Measurements from ENCODE around the gene TMEM181.

DNA sequence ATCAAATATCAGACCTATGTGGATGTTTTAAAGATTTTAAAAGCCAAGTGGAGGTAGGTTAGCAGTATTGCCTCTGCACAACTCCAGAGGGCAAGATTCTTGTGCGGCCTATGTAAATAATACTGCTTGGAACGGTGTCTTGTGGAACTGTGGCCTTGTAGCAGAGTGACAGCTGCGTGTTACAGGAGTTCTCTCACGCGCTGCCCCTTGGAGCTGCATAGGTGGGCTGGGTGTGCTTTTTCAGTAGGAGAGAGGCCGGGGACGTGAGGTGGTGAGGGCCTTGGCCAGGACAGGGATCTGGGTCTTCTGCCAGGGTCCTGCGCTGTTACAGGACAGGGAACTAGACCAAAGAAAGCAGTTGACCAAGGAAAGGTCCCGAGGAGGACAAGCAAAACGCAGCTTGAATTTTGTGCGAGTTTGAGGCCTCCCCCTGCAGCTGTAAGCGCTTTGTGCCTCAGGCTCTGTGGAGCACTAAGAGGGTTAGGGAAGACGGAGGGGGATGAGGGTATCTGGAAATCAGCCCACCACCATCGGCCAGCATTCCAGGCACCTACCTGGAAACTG lies 1.5 kb downstream of the TMEM181 start:
- TF ChIP-seq, protein P1, sequence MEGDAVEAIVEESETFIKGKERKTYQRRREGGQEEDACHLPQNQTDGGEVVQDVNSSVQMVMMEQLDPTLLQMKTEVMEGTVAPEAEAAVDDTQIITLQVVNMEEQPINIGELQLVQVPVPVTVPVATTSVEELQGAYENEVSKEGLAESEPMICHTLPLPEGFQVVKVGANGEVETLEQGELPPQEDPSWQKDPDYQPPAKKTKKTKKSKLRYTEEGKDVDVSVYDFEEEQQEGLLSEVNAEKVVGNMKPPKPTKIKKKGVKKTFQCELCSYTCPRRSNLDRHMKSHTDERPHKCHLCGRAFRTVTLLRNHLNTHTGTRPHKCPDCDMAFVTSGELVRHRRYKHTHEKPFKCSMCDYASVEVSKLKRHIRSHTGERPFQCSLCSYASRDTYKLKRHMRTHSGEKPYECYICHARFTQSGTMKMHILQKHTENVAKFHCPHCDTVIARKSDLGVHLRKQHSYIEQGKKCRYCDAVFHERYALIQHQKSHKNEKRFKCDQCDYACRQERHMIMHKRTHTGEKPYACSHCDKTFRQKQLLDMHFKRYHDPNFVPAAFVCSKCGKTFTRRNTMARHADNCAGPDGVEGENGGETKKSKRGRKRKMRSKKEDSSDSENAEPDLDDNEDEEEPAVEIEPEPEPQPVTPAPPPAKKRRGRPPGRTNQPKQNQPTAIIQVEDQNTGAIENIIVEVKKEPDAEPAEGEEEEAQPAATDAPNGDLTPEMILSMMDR (conservative IDR thresholded peaks at IDR 0.05 in 1 of 2, IDR thresholded peaks at IDR 0.05 in 1 of 2; ENCODE audit: low read depth in 1 of 2, low read length in 2 of 2), result no peak
- TF ChIP-seq EZH2 (IDR thresholded peaks at IDR 0.05; ENCODE audit: low read length, missing control alignments), result no peak

Data from fibroblast of lung (primary cell).